ENCODE data around the gene TENM3.

The TENM3 gene

DNA sequence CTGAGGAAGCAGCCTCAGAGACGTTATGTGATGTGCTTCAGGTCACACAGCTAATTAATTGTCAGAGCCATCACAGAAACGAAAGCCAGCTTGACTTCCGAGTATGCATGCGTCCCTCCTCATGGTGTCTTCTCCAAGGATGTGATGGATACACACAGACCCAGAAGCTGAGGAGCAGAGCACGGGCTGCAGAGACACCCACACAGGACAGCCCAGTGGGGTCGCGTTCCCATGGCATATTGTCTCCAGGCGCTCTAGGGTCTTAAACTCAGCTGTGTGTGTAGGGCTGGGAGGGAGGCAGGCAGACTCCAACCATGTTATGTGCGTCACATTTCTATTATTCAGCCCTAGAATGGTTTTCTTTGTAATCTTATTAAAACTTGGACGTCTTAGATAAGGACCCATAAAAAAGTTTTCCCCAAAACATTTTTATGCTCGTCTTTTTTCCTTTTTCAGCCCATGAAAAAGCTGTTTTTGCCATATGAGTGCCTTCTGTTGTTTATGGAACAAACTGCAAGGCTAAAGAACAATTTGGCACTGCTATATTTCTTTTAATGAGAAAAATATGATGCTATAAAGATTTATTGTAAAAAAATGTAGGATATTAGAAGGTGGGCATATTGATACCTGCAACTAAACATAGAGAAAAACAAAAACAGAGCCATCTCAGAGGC, 48.5 kb downstream of the TENM3 start:
- Histone ChIP-seq H3K4me1 (ENCODE audit: low read length) (no peaks in the 10 kb centered on the region), H3K27ac (ENCODE audit: low read length) (no peak overlapping the region), H3K4me3 (ENCODE audit: low read length) (no peak overlapping the region), H3K79me2 (ENCODE audit: low read length) (no peaks in the 10 kb centered on the region), H2AFZ (ENCODE audit: low read length) (no peak overlapping the region), H3K4me2 (ENCODE audit: low read depth, low read length) (no peak overlapping the region), H3K9me2 (replicated peaks; ENCODE audit: insufficient read depth, low read length) (no peaks in the 10 kb centered on the region), H3K27me3 (replicated peaks; ENCODE audit: insufficient read depth, low read length) (no peaks in the 10 kb centered on the region), H4K20me1 (ENCODE audit: insufficient read depth, low read length) (no peaks in the 10 kb centered on the region), H3K36me3 (replicated peaks; ENCODE audit: insufficient read depth, low read length) (no peaks in the 10 kb centered on the region), H3F3A (ENCODE audit: insufficient read depth, low read length) (no peaks in the 10 kb centered on the region), H3K9ac (ENCODE audit: low read length) (no peak overlapping the region), H3K9me3 (replicated peaks; ENCODE audit: insufficient read depth, low read length) (no peaks in the 10 kb centered on the region)
- DNase-seq = no peak
- TF ChIP-seq, protein P1, sequence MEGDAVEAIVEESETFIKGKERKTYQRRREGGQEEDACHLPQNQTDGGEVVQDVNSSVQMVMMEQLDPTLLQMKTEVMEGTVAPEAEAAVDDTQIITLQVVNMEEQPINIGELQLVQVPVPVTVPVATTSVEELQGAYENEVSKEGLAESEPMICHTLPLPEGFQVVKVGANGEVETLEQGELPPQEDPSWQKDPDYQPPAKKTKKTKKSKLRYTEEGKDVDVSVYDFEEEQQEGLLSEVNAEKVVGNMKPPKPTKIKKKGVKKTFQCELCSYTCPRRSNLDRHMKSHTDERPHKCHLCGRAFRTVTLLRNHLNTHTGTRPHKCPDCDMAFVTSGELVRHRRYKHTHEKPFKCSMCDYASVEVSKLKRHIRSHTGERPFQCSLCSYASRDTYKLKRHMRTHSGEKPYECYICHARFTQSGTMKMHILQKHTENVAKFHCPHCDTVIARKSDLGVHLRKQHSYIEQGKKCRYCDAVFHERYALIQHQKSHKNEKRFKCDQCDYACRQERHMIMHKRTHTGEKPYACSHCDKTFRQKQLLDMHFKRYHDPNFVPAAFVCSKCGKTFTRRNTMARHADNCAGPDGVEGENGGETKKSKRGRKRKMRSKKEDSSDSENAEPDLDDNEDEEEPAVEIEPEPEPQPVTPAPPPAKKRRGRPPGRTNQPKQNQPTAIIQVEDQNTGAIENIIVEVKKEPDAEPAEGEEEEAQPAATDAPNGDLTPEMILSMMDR (IDR thresholded peaks at IDR 0.05; ENCODE audit: low read length) = no peak

DNA sequence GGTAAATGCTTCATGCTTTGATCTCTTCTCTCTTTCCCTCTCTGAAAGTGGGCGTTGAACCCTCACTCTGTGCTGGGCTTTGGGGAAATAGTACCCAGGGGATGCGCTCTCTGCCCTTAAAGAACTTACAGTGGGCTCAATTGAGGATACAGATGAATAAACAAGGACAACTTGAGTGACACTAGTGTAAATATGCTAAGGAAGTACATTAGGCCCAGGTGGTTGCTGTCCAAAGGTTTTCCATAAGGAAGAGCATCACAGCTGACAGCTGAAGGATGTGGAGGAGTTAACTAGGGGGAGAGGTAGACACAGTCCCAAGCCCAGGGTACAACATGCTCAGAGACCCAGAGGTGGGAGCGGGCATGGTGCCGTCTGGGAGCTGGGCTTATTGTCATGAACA, 49.4 kb downstream of the TENM3 start:
- H3K4me1 ChIP-seq (ENCODE audit: low read length) = no peaks in the 10 kb centered on the region
- no peak overlapping the region for H3K4me2 ChIP-seq (ENCODE audit: low read depth, low read length)
- H3F3A ChIP-seq (ENCODE audit: insufficient read depth, low read length) = no peaks in the 10 kb centered on the region
- no peak overlapping the region for H3K27ac ChIP-seq (ENCODE audit: low read length)
- no peak overlapping the region for H3K9ac ChIP-seq (ENCODE audit: low read length)
- no peaks in the 10 kb centered on the region for H3K27me3 ChIP-seq (replicated peaks; ENCODE audit: insufficient read depth, low read length)
- no peak for DNase-seq
- no peaks in the 10 kb centered on the region for H4K20me1 ChIP-seq (ENCODE audit: insufficient read depth, low read length)
- no peak overlapping the region for H3K4me3 ChIP-seq (ENCODE audit: low read length)
- H3K9me3 ChIP-seq (replicated peaks; ENCODE audit: insufficient read depth, low read length) = no peaks in the 10 kb centered on the region
- H2AFZ ChIP-seq (ENCODE audit: low read length) = no peak overlapping the region
- H3K36me3 ChIP-seq (replicated peaks; ENCODE audit: insufficient read depth, low read length) = no peaks in the 10 kb centered on the region
- TF ChIP-seq EZH2phosphoT487 (IDR thresholded peaks at IDR 0.05; ENCODE audit: low read length) (no peak), EZH2 (optimal IDR thresholded peaks at IDR 0.05; ENCODE audit: low read depth, low read length) (no peak)
- TF ChIP-seq, protein P1 (IDR thresholded peaks at IDR 0.05; ENCODE audit: low read length) = no peak
- H3K79me2 ChIP-seq (ENCODE audit: low read length) = no peaks in the 10 kb centered on the region
- H3K9me2 ChIP-seq (replicated peaks; ENCODE audit: insufficient read depth, low read length) = no peaks in the 10 kb centered on the region

DNA sequence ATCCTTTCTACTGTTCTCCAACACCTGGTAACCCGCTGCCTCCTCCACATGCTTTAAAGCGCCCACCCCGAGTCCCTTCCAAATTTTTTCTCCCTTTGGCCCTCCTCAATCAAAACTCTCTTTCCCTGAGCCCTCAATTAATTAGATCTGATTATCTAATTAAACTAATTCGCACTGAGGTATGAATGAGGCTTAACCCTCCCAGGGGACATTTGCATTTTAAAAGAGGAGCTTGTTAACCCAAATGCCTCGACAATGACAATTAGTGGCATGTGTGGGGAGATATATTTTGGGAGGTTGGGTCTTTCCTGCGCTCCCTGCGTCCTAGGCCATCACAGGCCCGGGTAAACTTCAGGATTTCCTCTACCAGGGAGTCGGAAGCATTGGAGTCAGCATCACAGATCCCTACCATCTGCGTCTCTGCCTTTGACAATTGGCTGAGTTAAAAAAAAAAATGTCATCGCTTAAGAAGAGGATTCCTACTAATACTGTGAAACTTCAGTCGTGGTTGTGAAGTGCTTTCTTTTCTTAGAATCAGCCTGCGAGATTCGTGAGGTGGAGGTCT, 50.6 kb downstream of the TENM3 start:
- no peak for DNase-seq
- Histone ChIP-seq H3K4me2 (ENCODE audit: low read depth, low read length) (no peak overlapping the region), H3K4me1 (ENCODE audit: low read length) (no peaks in the 10 kb centered on the region)

More for the DNA sequence above, 50.6 kb downstream of the TENM3 start:
- Histone ChIP-seq H3K4me3 (ENCODE audit: low read length) (no peak overlapping the region), H3F3A (ENCODE audit: insufficient read depth, low read length) (no peaks in the 10 kb centered on the region), H3K27me3 (replicated peaks; ENCODE audit: insufficient read depth, low read length) (no peaks in the 10 kb centered on the region), H3K9ac (ENCODE audit: low read length) (no peak overlapping the region), H3K36me3 (replicated peaks; ENCODE audit: insufficient read depth, low read length) (no peaks in the 10 kb centered on the region), H4K20me1 (ENCODE audit: insufficient read depth, low read length) (no peaks in the 10 kb centered on the region), H3K79me2 (ENCODE audit: low read length) (no peaks in the 10 kb centered on the region), H3K9me2 (replicated peaks; ENCODE audit: insufficient read depth, low read length) (no peaks in the 10 kb centered on the region), H3K27ac (ENCODE audit: low read length) (no peak overlapping the region), H2AFZ (ENCODE audit: low read length) (no peak overlapping the region), H3K9me3 (replicated peaks; ENCODE audit: insufficient read depth, low read length) (no peaks in the 10 kb centered on the region)
- no peak for TF ChIP-seq EZH2phosphoT487 (IDR thresholded peaks at IDR 0.05; ENCODE audit: low read length)
- TF ChIP-seq, protein P1 (IDR thresholded peaks at IDR 0.05; ENCODE audit: low read length) = no peak

Data from MM.1S (cell line).